HG03039 (cell line): ENCODE measurements around the gene VSTM4.

Experiments
- ATAC-seq: cut with Tn5 transposase; IDR thresholded peaks from one replicate; pipeline ENCODE4 v1.9.1; 2021; ENCODE audit warnings: mild to moderate bottlenecking, moderate library complexity; ENCODE audit not compliant: unreplicated experiment

VSTM4 gene

DNA sequence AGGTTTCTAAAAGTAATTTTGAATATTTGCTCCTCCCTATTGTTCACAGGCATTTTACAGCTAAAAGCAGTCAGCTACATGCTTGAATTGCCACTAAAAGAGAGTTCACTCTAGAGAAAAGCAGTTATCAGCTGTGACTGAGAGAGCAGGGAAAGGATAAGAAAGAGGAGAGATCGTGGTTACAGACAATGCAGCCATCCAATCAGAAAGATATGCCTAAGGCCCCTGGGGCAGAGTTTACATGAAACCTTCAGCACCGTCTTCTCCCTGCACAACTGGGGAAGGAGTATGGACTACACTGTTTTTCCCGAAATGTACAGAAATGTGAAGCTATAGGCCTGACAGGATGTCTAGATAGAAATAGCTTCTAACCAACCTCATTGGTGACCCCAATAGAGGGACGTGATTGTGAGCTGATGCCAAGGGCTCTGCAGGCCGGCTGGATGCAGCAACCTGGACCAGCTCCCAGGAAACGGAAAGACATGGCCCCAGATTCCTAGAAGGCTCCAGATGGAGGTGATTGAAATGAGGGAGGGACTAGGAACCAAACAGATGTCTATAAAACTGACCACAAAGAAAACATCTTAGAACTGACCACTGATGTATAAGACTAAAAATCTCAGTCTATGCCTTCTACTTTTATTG, 3.2 kb upstream of the VSTM4 start:
- ATAC-seq, result no peak

DNA sequence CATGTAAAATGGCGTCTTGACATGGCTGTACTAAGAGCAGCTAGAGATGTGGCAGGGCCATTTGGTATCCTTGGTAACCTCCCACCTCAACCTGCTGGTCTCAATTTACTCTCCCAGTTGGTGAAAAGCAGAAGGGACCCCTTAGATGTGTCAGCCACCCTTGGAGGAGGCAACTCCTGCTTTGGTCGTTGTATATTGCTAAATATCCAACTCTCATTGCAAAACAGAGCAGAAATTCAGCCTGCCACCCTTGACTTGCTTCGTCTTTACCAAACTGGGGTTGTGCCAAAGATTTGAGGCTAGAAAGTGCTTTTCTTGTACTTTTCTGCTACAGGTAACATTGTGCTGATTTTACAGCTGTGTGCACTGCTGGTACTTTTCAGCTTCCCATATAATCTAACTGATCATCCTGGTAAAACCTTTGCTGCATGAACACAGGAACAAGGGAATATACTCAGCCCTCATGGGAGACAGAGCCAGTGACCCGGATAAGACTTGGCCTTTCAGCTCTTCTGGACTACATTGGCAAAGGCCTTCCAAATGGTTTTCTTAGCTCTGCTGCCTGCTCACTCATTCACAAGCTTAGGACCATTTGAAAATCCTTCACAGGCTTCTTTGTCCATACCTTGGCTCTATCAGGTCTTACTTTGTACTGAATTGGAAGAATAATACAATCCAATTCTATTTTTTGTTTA, 2.2 kb upstream of the VSTM4 start:
- ATAC-seq, result no peak

DNA sequence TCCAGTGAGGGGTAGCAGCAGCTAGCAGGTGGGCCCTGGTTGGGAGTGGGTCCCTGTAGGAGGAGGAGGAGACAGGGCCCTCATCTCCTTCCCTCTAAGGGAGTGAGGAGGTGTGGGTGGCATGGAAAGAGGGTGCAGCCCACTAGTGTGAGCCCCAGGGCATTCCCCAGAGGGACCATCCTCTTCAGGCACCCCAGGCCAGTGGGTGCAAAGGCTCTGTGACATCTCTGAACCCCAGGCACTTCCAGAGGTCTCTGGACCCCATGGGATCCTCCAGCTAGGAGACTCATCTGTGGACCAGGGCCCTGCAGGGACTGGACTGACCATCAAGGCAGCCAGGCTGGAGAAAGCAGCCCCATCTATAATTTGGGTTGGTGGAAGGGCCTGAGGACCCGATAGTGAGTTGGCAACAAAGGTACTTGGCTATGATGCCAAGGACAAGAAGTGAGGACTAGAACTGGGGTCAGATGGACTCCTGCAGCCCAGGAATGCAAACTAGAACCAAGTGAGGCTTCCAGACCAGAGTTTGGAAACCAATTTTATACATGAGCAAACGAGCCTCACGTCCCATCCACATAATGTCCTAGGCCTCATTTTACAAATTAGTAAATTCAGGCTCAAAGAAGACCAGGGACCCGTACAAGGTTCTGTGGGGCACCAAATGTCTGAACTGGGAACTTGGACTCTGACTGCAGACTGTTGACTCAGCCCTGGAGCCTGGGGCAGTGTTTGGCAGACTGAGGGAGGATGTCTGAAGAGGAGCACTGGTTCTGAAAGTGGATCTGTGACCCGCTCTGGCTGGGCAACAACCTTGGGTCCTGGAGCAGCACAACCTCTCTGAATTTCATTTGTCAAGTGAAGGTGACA, 1.4 kb upstream of the VSTM4 start:
- ATAC-seq, result no peak

DNA sequence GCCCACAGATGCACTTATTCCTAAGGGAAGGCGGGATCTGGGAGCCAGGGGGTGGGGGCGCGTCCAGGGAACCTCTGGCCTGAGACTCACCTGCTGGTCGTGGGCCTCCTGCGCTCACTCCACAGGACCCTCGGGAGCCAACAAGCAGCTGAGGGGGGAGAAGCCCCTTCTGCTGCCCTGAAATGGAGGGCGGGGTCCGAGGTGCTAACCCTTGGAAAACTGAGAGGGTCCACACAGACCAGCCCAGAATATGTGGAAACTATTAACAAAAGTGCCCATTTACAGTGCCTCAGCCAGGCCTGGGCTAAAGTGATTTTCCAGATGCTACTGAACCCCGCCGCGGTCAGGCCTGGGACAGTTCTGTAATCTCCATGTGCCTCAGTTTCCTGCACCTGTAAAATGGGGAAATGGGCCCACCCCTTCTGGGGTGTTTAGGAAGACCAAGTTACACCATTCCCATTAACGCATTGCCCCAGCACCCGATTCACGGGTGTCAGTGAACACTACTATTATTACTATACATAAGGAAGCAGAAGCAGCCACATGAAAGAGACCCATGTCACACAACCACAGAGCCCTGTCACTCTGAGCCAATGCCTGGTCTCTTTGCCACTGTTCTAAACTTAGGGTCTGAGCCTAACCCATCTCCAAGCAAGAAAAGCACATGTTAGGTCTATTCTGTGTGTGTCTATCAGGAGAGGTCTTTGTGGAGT, 630 bp upstream of the VSTM4 start:
- no peak for ATAC-seq

DNA sequence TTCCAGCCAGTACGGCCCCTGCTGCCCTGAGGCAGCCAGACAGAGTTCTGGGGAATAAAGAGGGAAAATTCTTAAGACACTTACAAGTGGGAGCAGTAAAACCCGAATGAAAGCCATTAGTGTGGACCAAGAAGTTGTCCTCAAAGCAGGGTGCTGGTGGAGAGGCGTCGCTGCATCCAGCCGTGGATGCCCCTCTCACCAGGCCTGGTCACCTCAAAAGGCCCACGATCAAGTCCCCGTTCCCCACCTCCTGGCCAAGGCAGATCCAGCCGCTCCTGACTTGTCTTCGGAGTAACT, 656 bp downstream of the VSTM4 start:
- no peak for ATAC-seq

DNA sequence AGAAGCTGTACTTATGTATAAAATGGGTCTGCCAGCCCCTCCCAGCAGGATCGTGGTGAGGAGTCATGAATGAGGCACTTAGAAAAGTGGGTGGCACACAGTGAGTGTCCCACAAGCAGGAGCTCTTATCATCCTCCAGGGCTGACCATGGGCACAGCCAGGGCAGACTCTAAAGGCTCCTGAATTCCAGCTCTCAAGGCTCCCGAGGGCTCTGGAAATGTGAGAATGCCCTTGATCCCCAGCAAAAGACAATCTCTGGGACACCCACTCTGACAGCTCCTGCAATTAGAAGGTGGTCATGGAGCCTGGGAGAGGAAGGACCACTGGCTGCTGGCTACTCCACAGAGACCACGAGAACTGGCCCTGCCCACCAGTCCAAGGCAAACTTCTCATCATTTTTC, 1.6 kb downstream of the VSTM4 start:
- ATAC-seq, result no peak

DNA sequence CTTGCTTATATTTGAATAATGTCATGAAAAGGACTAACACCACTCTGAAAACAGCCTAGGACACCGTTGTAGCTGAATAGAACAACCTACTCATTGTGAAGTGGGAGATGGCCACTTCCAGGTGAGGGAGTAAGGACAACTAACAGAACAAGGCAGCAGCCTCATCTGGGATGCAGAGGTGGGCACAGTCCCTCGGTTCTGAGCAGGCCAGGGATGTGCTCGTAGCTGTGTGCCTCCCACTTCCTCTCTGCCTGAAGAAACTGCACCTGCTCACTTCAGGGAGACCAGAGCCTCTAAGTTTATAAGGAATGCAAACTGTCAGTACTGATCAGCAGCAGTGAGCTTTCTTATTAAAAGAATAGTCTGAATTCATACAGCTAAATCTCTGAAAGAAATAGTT, 2.5 kb downstream of the VSTM4 start:
- ATAC-seq, result no peak

DNA sequence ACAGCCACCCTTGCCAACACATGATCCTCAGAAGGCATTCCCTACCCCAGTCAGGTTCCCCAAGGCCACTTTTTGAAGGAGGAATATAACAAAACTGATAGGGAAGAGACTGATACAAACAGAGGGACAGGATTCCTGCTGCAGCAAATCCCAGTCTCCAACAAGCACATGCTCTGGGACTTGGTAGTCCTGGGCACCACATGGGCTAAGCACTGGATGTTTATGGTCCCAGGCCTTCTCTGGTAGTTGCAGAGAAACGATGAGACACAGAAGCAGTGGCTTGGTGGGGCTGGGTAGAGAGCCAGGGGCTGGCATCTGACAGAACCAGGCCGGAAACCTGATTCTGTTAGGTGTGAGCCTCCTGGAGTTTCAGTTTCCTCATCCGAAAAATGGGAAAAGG, 3.2 kb downstream of the VSTM4 start:
- ATAC-seq, result no peak

DNA sequence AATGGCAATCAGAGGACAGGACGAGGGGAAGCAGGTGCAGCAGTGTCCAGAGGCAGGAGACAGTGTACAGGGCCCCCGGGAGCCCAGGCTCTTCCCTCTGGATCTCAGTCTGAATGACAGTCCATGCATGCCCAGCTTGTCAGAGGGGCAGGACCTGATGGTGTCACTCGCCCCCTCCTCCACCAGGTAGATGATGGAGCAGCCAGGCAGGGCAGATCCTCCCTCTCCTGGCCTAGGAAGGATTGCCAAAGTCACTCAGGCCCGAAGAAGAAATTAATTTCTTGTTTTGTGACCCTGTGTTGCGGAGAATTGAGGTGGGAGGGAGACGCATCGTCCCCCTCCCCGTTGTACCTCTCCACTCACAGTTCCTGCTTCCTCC, 4.0 kb downstream of the VSTM4 start:
- no peak for ATAC-seq

DNA sequence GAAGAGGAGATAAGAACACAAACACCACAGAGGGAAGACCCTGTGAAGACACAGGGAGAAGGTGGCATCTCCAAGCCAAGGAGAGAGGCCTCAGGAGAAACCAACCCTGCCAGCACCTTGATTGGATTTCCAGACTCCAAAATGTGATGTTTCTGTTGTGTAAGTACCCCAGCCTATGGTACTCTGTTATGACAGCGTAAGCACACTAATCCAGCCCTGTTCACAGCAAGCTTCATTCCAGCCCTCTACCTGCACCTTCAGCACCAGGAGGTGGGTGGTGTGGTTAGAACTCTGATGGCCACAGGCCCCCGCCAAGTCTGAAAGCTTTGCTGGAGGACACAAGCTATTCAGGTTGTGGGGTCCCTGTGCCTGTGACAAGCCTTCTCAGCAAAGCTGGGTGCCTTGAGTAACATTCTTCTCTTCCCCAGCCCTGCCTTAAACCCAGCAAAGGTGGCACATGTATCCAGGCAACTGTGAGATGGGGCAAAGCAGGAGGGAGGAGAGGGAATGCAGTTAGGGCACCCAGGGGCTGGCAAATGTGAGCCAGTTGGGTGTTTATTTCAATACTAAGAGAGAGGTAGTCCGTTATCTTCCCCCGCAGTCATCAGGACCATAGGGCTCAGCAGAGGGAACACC, 4.5 kb downstream of the VSTM4 start:
- no peak for ATAC-seq

DNA sequence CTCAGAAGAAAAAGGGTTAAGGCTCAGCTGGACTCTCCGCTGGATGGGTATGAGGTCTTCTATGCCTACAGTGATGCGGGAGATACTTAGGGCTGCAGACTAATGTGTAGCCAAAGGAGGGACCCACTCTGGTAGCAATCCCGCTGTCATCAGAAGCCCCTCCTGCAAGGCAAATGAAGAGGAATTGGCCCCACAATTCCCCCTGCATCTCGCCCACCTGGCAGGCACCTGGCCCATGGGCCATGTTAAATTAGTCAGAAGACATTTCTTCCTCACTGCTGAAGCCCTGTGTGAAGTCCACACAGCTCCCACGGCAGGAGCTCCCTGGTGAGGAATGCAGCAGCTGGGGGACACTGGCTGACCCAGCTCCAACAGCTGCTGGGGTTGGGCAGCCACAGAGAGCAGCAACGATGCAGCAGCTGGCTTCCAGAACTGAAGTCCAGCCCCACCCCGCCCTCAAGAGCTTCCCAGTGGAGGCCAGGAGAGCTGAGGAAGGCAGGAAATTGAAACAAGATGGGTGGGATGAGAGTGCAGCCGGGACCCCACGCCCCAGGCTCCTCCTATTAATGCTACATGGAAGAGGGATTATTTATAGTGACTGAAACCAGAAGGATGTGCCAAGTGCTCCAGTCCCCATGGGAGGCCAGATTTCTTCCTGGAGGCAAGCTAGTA, 5.5 kb downstream of the VSTM4 start:
- no peak for ATAC-seq

DNA sequence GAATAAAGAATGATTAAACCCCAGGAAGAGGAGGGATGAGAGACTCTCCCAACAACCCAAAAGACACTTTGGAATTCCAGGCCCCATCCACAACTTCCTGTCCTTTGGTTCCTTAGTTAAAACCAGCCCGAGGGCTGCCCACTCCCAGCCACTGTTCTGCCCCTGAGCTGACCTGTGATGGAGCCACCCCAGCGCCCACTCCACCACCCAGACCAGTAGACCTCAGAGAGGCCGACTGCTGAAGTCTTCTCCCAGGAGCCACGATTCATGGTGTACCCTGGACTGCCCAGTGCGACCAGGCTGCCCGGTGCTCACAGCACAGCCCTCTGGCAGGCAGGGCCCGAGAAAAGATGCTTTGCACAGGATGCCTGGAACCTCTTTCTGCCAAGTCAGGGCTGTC, 6.7 kb downstream of the VSTM4 start:
- ATAC-seq, result no peak

DNA sequence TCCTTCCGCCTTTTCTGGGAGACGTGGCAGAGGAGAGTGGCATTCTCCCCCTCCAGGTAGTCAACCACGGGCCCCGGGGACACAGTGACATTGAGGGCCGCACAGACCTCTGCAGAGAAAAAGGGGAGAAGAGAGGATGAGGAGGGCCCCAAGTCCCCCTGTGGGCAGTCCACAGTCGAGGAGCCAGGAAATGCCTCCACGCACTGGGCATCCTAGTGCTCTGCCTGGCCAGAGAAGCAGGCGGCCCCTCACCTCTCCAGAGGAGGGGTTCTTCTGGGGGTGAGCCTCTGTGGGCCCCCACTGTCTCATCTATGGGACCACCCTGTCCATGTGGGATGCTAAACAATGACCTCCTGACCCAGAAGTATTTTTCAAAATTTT, 7.4 kb downstream of the VSTM4 start:
- ATAC-seq, result no peak

DNA sequence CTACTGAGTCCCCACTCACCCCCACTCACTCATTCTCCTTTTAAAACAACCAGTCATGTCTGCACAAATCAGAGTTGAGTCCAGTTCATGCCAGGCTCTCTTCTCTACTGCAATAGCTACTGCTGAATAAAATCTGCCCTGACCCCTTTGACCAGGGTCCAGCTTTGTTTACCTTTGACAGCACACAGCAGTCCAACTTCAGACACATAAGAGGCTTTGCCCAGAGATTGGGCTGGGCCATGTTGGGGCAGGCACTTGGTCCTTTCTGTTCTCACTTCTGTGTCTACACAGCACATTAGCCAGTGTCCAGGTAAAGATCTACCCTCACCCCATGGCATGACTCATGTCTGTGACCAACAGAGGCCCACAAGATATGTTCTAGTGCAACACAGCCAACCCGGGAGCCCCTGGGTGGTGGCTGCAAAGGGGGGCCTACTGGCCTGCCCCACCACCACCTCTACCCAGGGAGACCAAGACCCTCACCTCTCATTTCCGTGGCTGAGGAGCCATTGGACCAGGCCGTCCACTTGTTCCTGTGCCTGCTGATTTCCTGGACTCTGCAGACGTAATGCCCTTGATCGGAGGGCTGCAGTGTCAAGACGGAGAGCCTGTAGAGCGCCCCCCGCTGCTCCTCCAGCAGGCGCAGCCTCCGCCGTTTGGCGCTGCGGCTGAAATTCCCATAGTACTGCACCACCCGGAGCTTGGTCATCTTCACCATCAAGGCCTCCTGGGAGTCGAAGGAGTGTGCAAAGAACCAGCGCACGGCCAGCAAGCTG, 8.0 kb downstream of the VSTM4 start:
- ATAC-seq, result no peak

DNA sequence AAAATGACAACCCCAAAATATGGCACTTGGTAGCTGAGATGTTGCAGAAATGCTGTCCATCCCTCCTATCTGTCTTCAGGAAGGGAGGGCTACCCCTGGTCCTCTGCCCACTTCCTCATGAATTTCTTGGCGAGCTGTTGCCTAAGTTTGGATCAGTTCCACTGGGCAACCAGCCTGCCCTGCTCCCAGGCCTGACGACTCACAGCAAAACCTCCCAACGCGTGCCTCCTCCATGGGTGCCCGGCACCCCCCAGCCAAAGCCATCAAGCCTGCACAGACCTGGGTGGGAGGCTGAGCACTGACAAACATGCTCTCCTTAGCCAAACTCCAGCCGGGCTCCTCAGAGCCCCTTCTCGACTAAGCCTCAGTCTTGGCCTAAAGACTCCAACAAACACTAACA, 8.9 kb downstream of the VSTM4 start:
- no peak for ATAC-seq

DNA sequence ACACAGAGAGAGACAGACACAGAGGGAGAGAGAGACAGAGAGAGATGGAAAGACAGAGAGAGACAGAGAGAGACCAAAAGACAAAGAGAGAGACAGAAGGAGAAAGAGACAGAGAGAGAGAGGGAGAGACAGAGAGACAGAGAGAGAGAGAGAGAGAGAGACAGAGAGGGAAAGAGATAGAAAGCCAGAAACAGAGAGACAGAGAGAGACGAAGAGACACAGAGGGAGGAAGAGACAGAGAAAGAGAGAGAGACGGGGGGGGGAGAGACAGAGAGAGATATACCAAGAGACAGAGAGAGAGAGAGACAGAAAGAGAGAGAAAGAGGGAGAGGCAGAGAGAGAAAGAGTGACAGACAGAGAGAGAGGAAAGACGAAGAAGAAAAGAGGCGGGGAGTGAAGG, 10.2 kb downstream of the VSTM4 start:
- ATAC-seq, result no peak

DNA sequence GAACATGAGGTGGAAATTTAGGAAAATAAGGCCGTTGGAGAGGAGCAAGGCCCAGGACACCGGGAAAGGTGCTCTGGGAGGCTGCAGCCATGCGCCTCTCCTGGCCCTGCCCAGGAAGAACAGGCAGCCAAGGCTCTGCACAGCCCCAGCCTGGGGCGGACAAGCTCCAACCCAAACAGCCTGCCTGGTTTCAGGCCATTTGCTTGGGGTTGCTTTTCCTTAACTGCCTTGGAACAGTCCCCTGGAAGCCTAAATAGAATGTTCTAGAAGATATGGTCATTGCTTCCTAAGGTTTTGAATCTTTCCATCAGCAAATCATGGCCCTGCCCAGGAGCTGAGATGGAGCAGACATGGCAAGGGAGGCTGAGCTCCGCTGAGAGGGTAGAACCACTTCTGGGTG, 11.0 kb downstream of the VSTM4 start:
- no peak for ATAC-seq

DNA sequence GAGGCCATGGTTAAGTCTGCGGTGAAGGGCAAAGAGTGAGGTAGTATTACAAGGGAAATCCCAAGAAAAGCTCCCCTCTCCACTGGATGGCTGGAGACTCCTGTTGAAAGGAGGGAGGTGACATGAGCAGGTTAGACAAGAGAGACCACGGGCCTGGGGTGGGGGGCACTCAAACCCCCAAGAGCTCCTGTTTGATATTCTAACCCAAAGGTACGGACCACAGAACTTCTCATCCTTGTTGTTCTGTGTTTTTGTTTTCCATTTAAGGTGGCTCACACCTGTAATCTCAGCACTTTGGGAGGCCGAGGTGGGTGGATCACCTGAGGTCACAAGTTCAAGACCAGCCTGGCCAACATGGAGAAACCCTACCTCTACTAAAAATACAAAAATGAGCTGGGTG, 11.6 kb downstream of the VSTM4 start:
- ATAC-seq, result no peak

DNA sequence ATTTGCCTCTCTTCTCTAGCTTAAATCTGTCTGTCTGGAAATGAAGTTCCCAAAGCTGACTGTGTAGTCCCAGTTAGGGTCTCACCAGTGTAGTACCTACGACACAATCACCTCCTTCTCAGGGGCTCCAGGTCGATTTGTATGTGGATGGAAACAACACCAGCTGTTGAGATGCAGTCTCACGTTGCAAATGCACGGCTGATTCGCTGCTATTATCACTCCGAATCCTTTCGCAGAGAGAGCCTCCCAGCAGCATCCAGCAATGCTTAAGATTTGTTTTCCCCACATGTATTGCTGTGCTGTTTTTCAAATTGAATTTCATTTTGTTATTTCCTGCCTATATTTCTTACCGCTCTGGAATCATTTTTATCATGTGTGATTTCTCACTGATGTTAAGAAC, 16.3 kb downstream of the VSTM4 start:
- ATAC-seq, result no peak

DNA sequence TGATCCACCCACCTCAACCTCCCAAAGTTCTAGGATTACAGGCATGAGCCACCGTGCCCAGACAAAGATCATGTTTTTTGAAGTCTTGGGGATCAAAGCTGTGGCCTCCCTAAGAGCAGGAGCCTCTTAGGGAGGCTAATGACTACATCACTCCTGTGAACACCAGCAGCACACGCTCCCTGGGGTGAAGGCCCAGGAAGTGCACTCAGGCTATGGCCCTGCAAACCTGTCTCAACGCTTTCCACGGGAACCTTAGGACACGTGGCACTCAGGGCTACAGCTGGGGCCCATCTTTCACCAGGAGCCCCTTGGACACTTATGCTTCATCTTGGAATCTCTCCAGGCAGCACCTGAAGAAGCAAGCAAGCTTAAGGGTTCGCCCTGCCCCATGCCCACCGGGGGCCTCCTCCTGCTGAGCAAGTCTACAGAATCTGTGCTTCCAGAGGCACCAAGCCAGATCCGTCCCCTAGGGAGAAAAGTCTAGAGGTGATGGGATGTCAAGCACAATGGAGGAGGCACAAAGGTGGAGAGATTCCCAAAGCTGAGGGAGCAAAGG, 18.4 kb downstream of the VSTM4 start:
- no peak for ATAC-seq
